ENCODE measurements around the gene KIRREL3.

KIRREL3 gene

GRCh38 chr11:126519764-126520734 is 480.5 kb downstream of the KIRREL3 start:
- TF ChIP-seq, protein P1, sequence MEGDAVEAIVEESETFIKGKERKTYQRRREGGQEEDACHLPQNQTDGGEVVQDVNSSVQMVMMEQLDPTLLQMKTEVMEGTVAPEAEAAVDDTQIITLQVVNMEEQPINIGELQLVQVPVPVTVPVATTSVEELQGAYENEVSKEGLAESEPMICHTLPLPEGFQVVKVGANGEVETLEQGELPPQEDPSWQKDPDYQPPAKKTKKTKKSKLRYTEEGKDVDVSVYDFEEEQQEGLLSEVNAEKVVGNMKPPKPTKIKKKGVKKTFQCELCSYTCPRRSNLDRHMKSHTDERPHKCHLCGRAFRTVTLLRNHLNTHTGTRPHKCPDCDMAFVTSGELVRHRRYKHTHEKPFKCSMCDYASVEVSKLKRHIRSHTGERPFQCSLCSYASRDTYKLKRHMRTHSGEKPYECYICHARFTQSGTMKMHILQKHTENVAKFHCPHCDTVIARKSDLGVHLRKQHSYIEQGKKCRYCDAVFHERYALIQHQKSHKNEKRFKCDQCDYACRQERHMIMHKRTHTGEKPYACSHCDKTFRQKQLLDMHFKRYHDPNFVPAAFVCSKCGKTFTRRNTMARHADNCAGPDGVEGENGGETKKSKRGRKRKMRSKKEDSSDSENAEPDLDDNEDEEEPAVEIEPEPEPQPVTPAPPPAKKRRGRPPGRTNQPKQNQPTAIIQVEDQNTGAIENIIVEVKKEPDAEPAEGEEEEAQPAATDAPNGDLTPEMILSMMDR (IDR thresholded peaks at IDR 0.05; ENCODE audit: borderline replicate concordance, insufficient read depth, low read depth, low read length) = no peak
- no peak overlapping the region for H3K4me3 ChIP-seq (ENCODE audit: low read depth, low read length)

DNA sequence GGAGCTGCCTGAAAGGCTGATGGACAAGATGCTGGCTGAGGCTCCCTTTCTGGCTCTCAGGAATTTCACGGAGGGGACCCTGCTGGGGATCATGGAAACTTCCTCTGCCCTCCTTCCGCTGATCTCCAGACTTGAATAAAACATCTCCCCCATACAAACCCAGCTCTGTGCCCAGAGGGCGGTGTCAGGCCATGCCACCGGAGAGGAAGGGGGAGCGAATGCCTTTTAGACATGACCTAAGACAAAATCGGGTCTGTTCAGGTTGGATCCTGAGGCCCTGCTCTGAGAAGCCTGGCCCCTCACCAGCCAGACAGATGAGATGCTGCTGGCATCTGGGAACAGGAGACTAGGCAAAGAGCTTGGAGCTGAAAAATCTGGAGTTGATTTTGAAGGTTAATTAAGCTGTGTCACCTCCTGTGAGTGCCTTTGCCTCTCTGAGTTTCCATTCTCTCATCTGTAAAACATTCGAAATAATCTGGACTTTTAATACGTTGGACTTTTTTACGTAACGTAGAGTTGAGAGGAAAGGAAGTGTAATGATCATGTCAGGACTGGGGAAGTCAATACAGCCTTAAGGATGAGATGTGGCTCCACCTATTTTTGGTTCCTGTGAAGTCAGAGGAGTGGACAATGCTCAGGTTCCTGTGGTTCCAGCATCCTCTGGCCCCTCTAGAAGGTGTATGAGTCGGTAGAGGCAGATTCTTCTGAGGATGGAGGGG is 481.4 kb downstream of the KIRREL3 start:
- H3K4me3 ChIP-seq (ENCODE audit: low read depth, low read length) = no peak overlapping the region
- TF ChIP-seq, protein P1 (IDR thresholded peaks at IDR 0.05; ENCODE audit: borderline replicate concordance, insufficient read depth, low read depth, low read length) = no peak

DNA sequence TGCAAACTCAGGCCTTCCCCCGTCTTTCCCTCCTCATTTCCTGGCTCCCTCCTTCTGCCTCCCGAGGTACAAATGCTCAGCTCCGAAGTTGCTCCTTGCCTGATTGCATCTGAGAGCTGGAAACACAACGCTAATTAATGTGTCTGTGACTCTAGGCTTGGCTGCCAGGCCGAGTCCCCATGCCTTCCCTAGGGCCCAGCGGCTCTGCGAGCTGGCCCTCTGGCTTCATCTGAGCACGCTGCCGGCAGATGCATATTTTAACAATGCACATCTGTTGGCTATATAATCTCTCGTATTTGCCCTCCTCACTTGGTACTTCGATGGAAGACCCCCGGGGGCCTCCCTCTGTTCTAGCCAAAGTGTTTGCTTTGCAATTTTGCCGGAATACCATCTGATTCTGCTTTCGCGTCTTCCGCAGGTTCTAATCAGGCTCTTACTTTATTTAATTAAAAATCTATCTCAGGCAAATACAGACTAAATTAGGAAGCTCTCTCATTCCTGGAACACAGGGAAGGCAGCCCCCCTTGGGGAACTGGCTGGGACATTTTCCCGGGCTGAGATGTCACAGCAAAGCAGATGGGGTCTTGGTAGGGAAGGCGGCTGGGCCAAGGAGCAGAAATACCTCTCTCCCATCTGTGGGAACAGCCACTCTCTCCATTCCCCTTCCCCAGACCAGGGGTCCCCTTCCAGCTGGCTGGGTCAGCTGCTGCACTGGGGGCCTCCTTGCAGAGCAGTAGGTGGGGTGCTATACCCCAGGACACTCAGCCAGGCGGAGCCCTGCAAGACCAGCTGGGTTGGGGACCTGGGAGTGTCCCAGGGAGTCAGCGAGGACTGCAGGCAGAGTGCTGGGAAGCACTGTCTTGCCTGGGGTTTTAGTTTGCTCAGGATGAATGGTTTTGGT is 482.2 kb downstream of the KIRREL3 start:
- TF ChIP-seq, protein P1 (IDR thresholded peaks at IDR 0.05; ENCODE audit: borderline replicate concordance, insufficient read depth, low read depth, low read length) = no peak
- H3K4me3 ChIP-seq (ENCODE audit: low read depth, low read length) = no peak overlapping the region

- no peak overlapping the region for H3K4me3 ChIP-seq (ENCODE audit: low read depth, low read length)
- TF ChIP-seq, protein P1 (IDR thresholded peaks at IDR 0.05; ENCODE audit: borderline replicate concordance, insufficient read depth, low read depth, low read length) = no peak
Measured at GRCh38 chr11:126515501-126515900, 485.1 kb downstream of the KIRREL3 start.

DNA sequence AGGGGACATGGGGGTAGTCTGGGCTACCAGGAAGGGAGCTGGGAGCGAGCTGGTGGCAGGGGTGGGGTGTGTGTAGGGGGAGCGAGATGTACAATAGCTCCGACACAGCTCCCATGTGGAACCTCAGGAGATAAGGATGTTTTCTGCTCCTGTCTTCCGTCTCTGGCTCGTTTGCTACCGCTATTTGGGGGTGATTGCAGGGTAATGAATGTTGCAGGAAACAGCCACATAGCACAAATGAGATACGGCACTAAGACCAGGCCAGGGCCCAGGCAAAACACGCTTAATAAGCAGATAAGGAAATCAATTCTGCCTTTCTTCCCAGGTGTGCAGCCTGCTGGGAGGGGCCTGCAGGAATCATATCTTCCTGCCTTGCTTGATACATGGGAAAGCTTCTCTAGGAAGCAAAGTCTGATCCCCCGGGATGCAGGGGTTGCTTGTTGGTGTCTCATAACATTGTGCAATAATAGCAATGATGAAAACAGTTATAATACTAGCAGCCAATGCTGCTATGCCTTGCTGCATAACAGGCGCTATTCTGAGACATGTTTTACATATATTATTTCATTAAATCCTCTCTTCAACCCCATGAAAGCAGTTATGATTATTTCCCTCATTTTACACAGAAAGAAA is 486.4 kb downstream of the KIRREL3 start:
- TF ChIP-seq, protein P1 (IDR thresholded peaks at IDR 0.05; ENCODE audit: borderline replicate concordance, insufficient read depth, low read depth, low read length) = no peak
- no peak overlapping the region for H3K4me3 ChIP-seq (ENCODE audit: low read depth, low read length)

Data from GM12875 (cell line).